Measurements from ENCODE around the gene TSHB. TPM values are rescaled to one million over a fixed set of nuclear protein-coding genes. Genes with fewer than 3 reads are reported as not detected.

TSHB gene
- total and polyA plus RNA-seq, 4 donors = not detected

DNA sequence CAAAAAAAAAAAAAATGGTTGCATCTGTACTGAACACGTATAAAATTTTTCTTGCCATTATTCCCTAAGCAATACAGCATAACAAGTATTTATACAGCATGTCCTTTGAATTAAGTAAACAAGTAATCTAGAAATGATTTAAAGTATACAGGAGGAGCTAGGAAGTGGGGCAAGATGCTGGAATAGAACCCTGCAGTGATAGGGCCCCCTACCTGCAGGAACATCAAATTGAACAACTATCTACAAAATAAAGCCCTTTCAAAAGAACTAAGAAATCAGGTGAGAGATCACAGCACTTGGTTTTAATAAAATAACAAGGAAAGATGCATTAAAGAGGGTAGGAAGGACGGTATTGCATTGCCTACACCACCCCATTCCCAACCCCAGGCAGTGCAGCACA, 10.9 kb downstream of the TSHB start:
- Histone ChIP-seq H3K27ac (ENCODE audit: low read depth in 1 of 2, low read length in 1 of 2) (no peak overlapping the region), H3K4me3 (no peak overlapping the region), H3K4me1 (ENCODE audit: control insufficient read depth in 5 of 5, insufficient read depth in 5 of 5, low read length in 5 of 5) (peaks cover 0 to 9% (median 0%) of the 10 kb centered on the region in 5 donors), H3K27me3 (ENCODE audit: control insufficient read depth in 3 of 3, insufficient read depth in 3 of 3, low read length in 2 of 3) (no peaks in the 10 kb centered on the region), H3K36me3 (ENCODE audit: control insufficient read depth in 4 of 4, insufficient read depth in 4 of 4, low read length in 4 of 4) (no peaks in the 10 kb centered on the region), H3K9ac (ENCODE audit: insufficient read depth in 1 of 2, low read length in 2 of 2) (no peak overlapping the region), H3K9me3 (ENCODE audit: control insufficient read depth in 4 of 4, insufficient read depth in 3 of 4, low read length in 3 of 4) (no peaks in the 10 kb centered on the region)
- TF ChIP-seq, protein P1, sequence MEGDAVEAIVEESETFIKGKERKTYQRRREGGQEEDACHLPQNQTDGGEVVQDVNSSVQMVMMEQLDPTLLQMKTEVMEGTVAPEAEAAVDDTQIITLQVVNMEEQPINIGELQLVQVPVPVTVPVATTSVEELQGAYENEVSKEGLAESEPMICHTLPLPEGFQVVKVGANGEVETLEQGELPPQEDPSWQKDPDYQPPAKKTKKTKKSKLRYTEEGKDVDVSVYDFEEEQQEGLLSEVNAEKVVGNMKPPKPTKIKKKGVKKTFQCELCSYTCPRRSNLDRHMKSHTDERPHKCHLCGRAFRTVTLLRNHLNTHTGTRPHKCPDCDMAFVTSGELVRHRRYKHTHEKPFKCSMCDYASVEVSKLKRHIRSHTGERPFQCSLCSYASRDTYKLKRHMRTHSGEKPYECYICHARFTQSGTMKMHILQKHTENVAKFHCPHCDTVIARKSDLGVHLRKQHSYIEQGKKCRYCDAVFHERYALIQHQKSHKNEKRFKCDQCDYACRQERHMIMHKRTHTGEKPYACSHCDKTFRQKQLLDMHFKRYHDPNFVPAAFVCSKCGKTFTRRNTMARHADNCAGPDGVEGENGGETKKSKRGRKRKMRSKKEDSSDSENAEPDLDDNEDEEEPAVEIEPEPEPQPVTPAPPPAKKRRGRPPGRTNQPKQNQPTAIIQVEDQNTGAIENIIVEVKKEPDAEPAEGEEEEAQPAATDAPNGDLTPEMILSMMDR (IDR thresholded peaks at IDR 0.05; ENCODE audit: control extremely low read depth, extremely low read depth) = no peak
- 82 to 95% methylated on average over 2 of the region's 2 CpGs for whole genome bisulfite sequencing, 2 donors
- ATAC-seq (ENCODE audit: insufficient read depth, low FRiP score) = no peak
- DNase-seq = no peak

DNA sequence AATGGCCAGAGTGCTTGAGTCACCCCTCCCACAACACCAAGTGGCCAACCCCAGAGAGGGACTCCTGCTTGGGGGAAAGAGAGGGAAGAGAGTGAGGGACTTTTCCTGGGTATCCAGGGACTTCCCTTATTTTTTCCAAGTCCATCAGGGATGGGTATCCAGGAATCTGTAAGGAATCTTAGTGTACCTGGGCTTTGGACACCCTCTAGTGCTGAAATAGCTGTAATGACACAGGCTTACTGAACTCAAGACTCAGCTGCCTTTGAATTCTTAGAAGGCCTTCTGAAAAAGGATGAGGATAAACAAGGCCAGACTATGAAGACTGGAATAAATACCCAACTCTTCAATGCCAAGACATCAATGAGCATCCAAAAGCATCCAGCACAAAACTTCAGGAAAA, 12.0 kb downstream of the TSHB start:
- Histone ChIP-seq H3K27ac (ENCODE audit: low read depth in 1 of 2, low read length in 1 of 2) (no peak overlapping the region), H3K4me1 (ENCODE audit: control insufficient read depth in 5 of 5, insufficient read depth in 5 of 5, low read length in 5 of 5) (peaks cover 0 to 8% (median 0%) of the 10 kb centered on the region in 5 donors), H3K36me3 (ENCODE audit: control insufficient read depth in 4 of 4, insufficient read depth in 4 of 4, low read length in 4 of 4) (no peaks in the 10 kb centered on the region), H3K9ac (ENCODE audit: insufficient read depth in 1 of 2, low read length in 2 of 2) (no peak overlapping the region), H3K27me3 (ENCODE audit: control insufficient read depth in 3 of 3, insufficient read depth in 3 of 3, low read length in 2 of 3) (no peaks in the 10 kb centered on the region), H3K9me3 (ENCODE audit: control insufficient read depth in 4 of 4, insufficient read depth in 3 of 4, low read length in 3 of 4) (no peaks in the 10 kb centered on the region), H3K4me3 (no peak overlapping the region)
- DNase-seq (no peak), ATAC-seq (ENCODE audit: insufficient read depth, low FRiP score) (no peak)
- TF ChIP-seq, protein P1 (IDR thresholded peaks at IDR 0.05; ENCODE audit: control extremely low read depth, extremely low read depth) = no peak

DNA sequence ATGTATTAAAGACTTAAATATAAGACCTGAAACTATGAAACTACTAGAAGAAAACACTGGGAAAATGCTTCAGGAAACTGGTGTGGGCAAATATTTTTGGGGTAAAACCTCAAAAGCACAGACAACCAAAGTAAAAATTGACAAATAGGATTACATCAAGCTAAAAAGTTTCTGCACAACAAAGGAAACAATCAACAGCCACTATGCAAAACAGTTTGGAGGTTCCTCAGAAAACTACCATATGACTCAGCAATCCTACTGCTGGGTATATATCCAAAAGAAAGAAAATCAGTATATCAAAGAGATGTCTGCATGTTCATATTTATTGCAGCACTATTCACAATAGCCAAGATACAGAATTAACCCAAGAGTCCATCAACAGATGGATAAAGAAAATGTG, 17.1 kb downstream of the TSHB start:
- no peak overlapping the region for H3K9ac ChIP-seq (ENCODE audit: insufficient read depth in 1 of 2, low read length in 2 of 2)
- no peak overlapping the region for H3K27ac ChIP-seq (ENCODE audit: low read depth in 1 of 2, low read length in 1 of 2)
- no peaks in the 10 kb centered on the region for H3K27me3 ChIP-seq (ENCODE audit: control insufficient read depth in 3 of 3, insufficient read depth in 3 of 3, low read length in 2 of 3)
- ATAC-seq (ENCODE audit: insufficient read depth, low FRiP score) (no peak), DNase-seq (no peak)
- no peaks in the 10 kb centered on the region for H3K4me1 ChIP-seq (ENCODE audit: control insufficient read depth in 5 of 5, insufficient read depth in 5 of 5, low read length in 5 of 5)
- no peaks in the 10 kb centered on the region for H3K36me3 ChIP-seq (ENCODE audit: control insufficient read depth in 4 of 4, insufficient read depth in 4 of 4, low read length in 4 of 4)
- H3K9me3 ChIP-seq (ENCODE audit: control insufficient read depth in 4 of 4, insufficient read depth in 3 of 4, low read length in 3 of 4) = no peaks in the 10 kb centered on the region
- TF ChIP-seq, protein P1 (IDR thresholded peaks at IDR 0.05; ENCODE audit: control extremely low read depth, extremely low read depth) = no peak
- H3K4me3 ChIP-seq = no peak overlapping the region

DNA sequence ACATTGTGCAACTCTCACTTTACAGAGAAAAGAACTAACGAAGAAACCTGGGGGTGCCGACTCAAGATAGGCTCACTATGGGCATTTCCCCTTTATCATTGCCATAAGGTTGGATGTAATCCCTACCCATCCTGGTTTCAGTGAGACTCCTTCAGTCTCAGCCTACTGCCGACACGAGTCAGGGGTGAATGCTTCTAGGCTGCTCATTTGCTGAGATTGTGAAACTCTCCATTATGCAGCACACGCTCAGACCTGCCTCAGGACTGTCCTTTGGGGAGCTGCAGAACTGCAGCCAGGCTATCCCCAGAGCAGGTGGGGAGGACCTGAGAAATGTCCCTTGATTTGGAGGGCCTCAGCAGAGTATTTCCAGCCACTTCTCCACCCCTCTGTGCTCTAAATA, 22.2 kb downstream of the TSHB start:
- no peak overlapping the region for H3K4me3 ChIP-seq
- H3K9ac ChIP-seq (ENCODE audit: insufficient read depth in 1 of 2, low read length in 2 of 2) = no peak overlapping the region
- ATAC-seq (ENCODE audit: insufficient read depth, low FRiP score) (no peak), DNase-seq (no peak)
- no peaks in the 10 kb centered on the region for H3K9me3 ChIP-seq (ENCODE audit: control insufficient read depth in 4 of 4, insufficient read depth in 3 of 4, low read length in 3 of 4)
- peaks cover 0 to 5% (median 3%) of the 10 kb centered on the region in 5 donors for H3K4me1 ChIP-seq (ENCODE audit: control insufficient read depth in 5 of 5, insufficient read depth in 5 of 5, low read length in 5 of 5)
- WGBS, 2 donors = 70 to 76% methylated on average over 5 of the region's 5 CpGs
- H3K27ac ChIP-seq (ENCODE audit: low read depth in 1 of 2, low read length in 1 of 2) = no peak overlapping the region
- TF ChIP-seq, protein P1 (IDR thresholded peaks at IDR 0.05; ENCODE audit: control extremely low read depth, extremely low read depth) = no peak
- H3K27me3 ChIP-seq (ENCODE audit: control insufficient read depth in 3 of 3, insufficient read depth in 3 of 3, low read length in 2 of 3) = no peaks in the 10 kb centered on the region
- no peaks in the 10 kb centered on the region for H3K36me3 ChIP-seq (ENCODE audit: control insufficient read depth in 4 of 4, insufficient read depth in 4 of 4, low read length in 4 of 4)

Data from lung (tissue), 12 donors.